Smooth muscle cell (in vitro differentiated cells): ENCODE measurements around the gene SNRNP25. TPM values are rescaled to one million over a fixed set of nuclear protein-coding genes. Genes with fewer than 3 reads are reported as not detected.

Experiments
- DNase-seq: peaks from one replicate; lab custom pipeline; 2025; ENCODE audit not compliant: unreplicated experiment; lab: John Stamatoyannopoulos, UW
- H2AFZ ChIP-seq: fragments of 200-600 bp; sonication (generic); 2 replicates; pipeline ENCODE4 v1.6.0; 2016; ENCODE audit warnings: antibody characterized with exemption, low read depth, mild to moderate bottlenecking
- H3F3A ChIP-seq: fragments of 200-600 bp; sonication (generic); 2 replicates; pipeline ENCODE4 v1.6.0; 2017; ENCODE audit warnings: antibody characterized with exemption, low read depth
- H3K27ac ChIP-seq: fragments of 200-600 bp; sonication (generic); 2 replicates; pipeline ENCODE4 v1.5.1; 2016; ENCODE audit warnings: low read depth, mild to moderate bottlenecking
- H3K27me3 ChIP-seq: fragments of 200-600 bp; sonication (generic); 2 replicates; pipeline ENCODE4 v1.6.1; 2016; ENCODE audit warnings: low read depth, mild to moderate bottlenecking
- H3K36me3 ChIP-seq: fragments of 200-600 bp; sonication (generic); 2 replicates; pipeline ENCODE4 v1.5.1; 2016; ENCODE audit warnings: low read depth
- H3K4me1 ChIP-seq: fragments of 200-600 bp; sonication (generic); 2 replicates; pipeline ENCODE4 v1.5.1; 2016; ENCODE audit warnings: low read depth
- H3K4me2 ChIP-seq: fragments of 200-600 bp; sonication (generic); 2 replicates; pipeline ENCODE4 v1.6.0; 2016; ENCODE audit warnings: mild to moderate bottlenecking
- H3K4me3 ChIP-seq: fragments of 200-600 bp; sonication (generic); 2 replicates; pipeline ENCODE4 v1.5.1; 2016; ENCODE audit warnings: mild to moderate bottlenecking
- H3K79me2 ChIP-seq: fragments of 200-600 bp; sonication (generic); 2 replicates; pipeline ENCODE4 v1.6.0; 2016; ENCODE audit warnings: low read depth, mild to moderate bottlenecking
- H3K9ac ChIP-seq: fragments of 200-600 bp; sonication (generic); 2 replicates; pipeline ENCODE4 v1.6.0; 2016; ENCODE audit warnings: low read depth
- H3K9me3 ChIP-seq: fragments of 200-600 bp; sonication (generic); replicated peaks from 2 replicates; pipeline ENCODE4 v1.5.1; 2016; ENCODE audit warnings: low read depth
- H4K20me1 ChIP-seq: fragments of 200-600 bp; sonication (generic); 2 replicates; pipeline ENCODE4 v1.6.0; 2016; ENCODE audit warnings: low read depth
- WGBS: methylation state at CpG from one replicate; pipeline ENCODE4 v1.1.7; 2016; ENCODE audit warnings: low lambda C conversion rate; 5-methylcytosine and 5-hydroxymethylcytosine counted together
- polyA plus RNA-seq: library from polyadenylated mRNA; unstranded; fragments of >200 nt; fragmentation: Nextera tagmentation; extraction: Ambion mirVana; gene quantifications from 2 replicates; pipeline ENCODE4 v1.2.1, GENCODE V29; 2016
- total RNA-seq: library from RNA; depleted of rRNA; stranded (reverse); fragments of >200 nt; gene quantifications from 2 replicates; pipeline ENCODE4 v1.2.3, GENCODE V29; 2014
- TF ChIP-seq, protein P1 (sequence below): fragments of 200-600 bp; sonication (generic); IDR thresholded peaks from 2 replicates; pipeline ENCODE4 v1.5.1; 2017; ENCODE audit warnings: borderline replicate concordance, mild to moderate bottlenecking, antibody characterized with exemption; ENCODE audit not compliant: insufficient read depth, poor library complexity, severe bottlenecking

Gene SNRNP25
- total and polyA plus RNA-seq, 2 experiments from 2014 or later: 20.1 to 45.9 TPM

DNA sequence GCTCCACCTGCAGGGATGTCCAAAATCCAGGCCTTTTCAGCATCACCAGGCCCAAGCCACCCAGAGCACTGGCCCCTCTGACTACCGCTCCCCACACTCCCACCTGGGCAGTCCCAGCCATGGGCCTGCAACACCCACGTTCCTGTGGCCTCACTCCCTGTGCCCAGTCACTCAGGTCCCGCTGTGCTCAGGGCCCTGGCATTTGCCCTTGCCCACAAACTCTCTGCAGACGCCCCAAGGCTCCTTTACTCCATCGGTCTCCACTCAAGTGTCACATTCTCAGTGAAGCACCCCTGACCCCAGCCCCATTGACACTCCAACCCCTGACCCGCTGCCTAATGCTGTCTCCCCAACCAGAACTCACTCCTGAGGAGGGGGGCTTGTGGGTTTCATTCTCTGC, 48.0 kb downstream of the SNRNP25 start:
- Histone ChIP-seq H4K20me1 (peaks cover 28% of the 10 kb centered on the region), H3K36me3 (no peaks in the 10 kb centered on the region), H3K27me3 (no peaks in the 10 kb centered on the region), H3K4me3 (no peak overlapping the region), H3F3A (no peaks in the 10 kb centered on the region), H3K27ac (no peak overlapping the region), H3K4me1 (no peaks in the 10 kb centered on the region), H3K79me2 (no peaks in the 10 kb centered on the region), H3K9ac (no peak overlapping the region), H2AFZ (no peak overlapping the region), H3K9me3 (no peaks in the 10 kb centered on the region), H3K4me2 (no peak overlapping the region)
- TF ChIP-seq, protein P1, sequence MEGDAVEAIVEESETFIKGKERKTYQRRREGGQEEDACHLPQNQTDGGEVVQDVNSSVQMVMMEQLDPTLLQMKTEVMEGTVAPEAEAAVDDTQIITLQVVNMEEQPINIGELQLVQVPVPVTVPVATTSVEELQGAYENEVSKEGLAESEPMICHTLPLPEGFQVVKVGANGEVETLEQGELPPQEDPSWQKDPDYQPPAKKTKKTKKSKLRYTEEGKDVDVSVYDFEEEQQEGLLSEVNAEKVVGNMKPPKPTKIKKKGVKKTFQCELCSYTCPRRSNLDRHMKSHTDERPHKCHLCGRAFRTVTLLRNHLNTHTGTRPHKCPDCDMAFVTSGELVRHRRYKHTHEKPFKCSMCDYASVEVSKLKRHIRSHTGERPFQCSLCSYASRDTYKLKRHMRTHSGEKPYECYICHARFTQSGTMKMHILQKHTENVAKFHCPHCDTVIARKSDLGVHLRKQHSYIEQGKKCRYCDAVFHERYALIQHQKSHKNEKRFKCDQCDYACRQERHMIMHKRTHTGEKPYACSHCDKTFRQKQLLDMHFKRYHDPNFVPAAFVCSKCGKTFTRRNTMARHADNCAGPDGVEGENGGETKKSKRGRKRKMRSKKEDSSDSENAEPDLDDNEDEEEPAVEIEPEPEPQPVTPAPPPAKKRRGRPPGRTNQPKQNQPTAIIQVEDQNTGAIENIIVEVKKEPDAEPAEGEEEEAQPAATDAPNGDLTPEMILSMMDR: no peak
- WGBS: 95% methylated on average over 6 of the region's 6 CpGs
- no peak for DNase-seq

DNA sequence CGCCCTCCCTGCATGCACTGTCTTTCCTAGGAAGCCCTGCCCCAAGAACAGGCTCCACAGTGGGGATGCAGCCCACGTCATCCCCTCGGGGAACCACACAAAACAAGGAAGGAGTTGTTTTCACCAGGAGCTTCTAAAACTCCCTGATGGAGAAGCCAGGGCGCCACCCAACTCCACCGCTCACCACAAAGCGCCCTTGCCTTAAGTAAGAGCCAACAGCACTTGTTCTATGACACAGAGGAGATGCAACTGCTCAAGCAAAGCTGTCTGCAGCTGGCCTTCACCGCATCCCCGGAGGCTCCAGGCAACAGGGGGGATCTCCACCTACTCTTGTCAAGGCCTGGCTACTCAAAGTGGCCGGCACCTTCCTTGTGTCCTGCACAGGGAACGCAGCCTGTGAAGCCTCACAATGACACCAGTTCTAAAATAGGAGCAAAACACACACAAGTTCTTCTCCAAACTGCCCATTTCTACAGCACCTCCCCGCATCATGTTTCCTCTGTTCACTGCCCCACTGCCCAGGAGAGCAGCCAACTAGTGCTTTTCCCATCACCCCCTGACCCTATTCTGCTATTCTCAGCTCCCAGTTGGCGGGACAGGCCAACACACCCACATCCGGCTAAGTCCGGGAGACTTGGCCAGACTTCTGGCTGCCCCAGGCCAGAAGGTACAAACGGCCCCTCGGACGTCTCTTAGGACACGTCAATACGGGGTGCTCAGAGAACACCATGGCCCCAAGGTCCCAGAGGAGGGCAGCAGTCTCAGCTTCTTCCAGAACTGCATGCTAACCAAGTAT, 48.6 kb downstream of the SNRNP25 start:
- TF ChIP-seq, protein P1: no peak
- Histone ChIP-seq H3K27ac (no peak overlapping the region), H3K4me3 (no peak overlapping the region), H3K4me2 (no peak overlapping the region), H4K20me1 (peaks cover 26% of the 10 kb centered on the region), H3K4me1 (no peaks in the 10 kb centered on the region), H3K9me3 (no peaks in the 10 kb centered on the region), H3K36me3 (no peaks in the 10 kb centered on the region), H3K27me3 (no peaks in the 10 kb centered on the region), H2AFZ (no peak overlapping the region), H3K9ac (no peak overlapping the region), H3K79me2 (no peaks in the 10 kb centered on the region), H3F3A (no peaks in the 10 kb centered on the region)
- WGBS: 94% methylated on average over 19 of the region's 19 CpGs
- DNase-seq: no peak

DNA sequence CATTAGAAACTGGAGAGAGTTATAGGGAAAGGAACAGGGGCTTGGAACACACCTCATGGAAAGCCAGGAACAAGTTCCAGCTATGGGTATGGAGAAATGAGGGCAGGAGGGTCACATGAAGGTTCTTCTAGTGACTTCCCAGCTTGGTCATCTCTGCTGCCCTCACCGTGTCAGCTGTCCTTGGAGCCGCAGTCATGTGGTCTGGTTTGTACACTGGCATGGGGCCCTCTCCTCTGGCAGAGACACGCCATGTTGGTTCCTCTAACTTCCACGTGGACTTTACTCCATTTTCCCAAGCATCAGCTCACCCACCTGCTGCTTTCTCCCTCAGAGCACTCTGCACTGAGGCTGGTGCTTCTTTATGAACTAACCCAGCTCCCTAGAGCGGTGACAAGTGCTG, 50.7 kb downstream of the SNRNP25 start:
- no peak overlapping the region for H3K4me3 ChIP-seq
- H3K36me3 ChIP-seq: no peaks in the 10 kb centered on the region
- H3K4me2 ChIP-seq: no peak overlapping the region
- no peak overlapping the region for H3K9ac ChIP-seq
- WGBS: 91% methylated on average over 5 of the region's 5 CpGs
- peaks cover 19% of the 10 kb centered on the region for H4K20me1 ChIP-seq
- H3K4me1 ChIP-seq: no peaks in the 10 kb centered on the region
- H2AFZ ChIP-seq: no peak overlapping the region
- no peaks in the 10 kb centered on the region for H3K9me3 ChIP-seq
- H3K27ac ChIP-seq: no peak overlapping the region
- TF ChIP-seq, protein P1: no peak
- H3K79me2 ChIP-seq: no peaks in the 10 kb centered on the region
- H3F3A ChIP-seq: peaks cover 5% of the 10 kb centered on the region
- no peak for DNase-seq
- no peaks in the 10 kb centered on the region for H3K27me3 ChIP-seq

DNA sequence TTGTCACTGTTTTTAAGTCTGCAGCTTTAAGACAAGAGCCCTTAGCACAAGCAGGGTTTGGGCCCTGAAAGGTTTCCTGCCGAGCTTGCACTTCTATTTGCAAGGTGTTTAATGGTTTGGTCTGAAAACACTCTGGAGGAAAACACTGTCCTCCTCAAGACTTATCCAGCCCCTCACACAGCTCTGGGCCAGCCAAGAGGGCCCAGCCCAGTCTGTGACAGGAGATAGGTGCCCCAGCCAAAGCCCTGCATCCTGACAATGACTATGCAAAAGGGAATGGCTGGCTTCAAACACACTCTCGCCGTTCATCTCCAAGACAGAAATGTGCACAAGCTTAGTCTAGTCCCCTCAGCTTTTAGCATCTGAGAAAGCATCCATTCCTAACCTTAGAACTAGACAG, 51.3 kb downstream of the SNRNP25 start:
- TF ChIP-seq, protein P1: no peak

More for the DNA sequence above, 51.3 kb downstream of the SNRNP25 start:
- H4K20me1 ChIP-seq: peaks cover 19% of the 10 kb centered on the region
- WGBS: 95% methylated on average over 3 of the region's 3 CpGs
- no peak overlapping the region for H3K9ac ChIP-seq
- no peaks in the 10 kb centered on the region for H3K4me1 ChIP-seq
- no peaks in the 10 kb centered on the region for H3K79me2 ChIP-seq
- no peak overlapping the region for H3K4me3 ChIP-seq
- no peak overlapping the region for H3K4me2 ChIP-seq
- no peaks in the 10 kb centered on the region for H3K9me3 ChIP-seq
- no peak for DNase-seq
- peaks cover 5% of the 10 kb centered on the region for H3F3A ChIP-seq
- H3K27ac ChIP-seq: no peak overlapping the region
- H2AFZ ChIP-seq: no peak overlapping the region
- H3K27me3 ChIP-seq: no peaks in the 10 kb centered on the region
- no peaks in the 10 kb centered on the region for H3K36me3 ChIP-seq
